K562 (cell line): Measurements from ENCODE around the gene EMILIN1. TPM values are rescaled to one million over a fixed set of nuclear protein-coding genes. Genes with fewer than 3 reads are reported as not detected.

ENCODE experiments used
- ARHGAP35 ChIP-seq: fragments of 450-650 bp; IDR thresholded peaks from 2 replicates; pipeline ENCODE4 v1.6.1; 2018; ENCODE audit not compliant: partially characterized antibody
- FOS ChIP-seq: IDR thresholded peaks from 3 replicates; pipeline ENCODE4 v1.6.1; 2011; ENCODE audit not compliant: insufficient read length; ENCODE audit errors: extremely low read depth
- HNRNPK ChIP-seq: fragments of 200-400 bp; formaldehyde crosslinking; IDR thresholded peaks from one replicate; pipeline ENCODE4 v1.6.1; 2018; ENCODE audit warnings: mild to moderate bottlenecking, low read depth, low read length; ENCODE audit not compliant: poor library complexity, severe bottlenecking
- MCM2 ChIP-seq: fragments of 450-650 bp; IDR thresholded peaks from 2 replicates; pipeline ENCODE4 v1.6.1; 2017; ENCODE audit warnings: low read depth, mild to moderate bottlenecking
- MIER1 ChIP-seq: fragments of 450-650 bp; IDR thresholded peaks from 2 replicates; pipeline ENCODE4 v1.6.1; 2016; ENCODE audit warnings: antibody characterized with exemption, mild to moderate bottlenecking, low read depth
- NFATC3 ChIP-seq: fragments of 450-650 bp; IDR thresholded peaks from 2 replicates; pipeline ENCODE4 v1.6.1; 2017; ENCODE audit warnings: mild to moderate bottlenecking
- NKRF ChIP-seq: fragments of 450-650 bp; IDR thresholded peaks from 2 replicates; pipeline ENCODE4 v1.6.1; 2016; ENCODE audit warnings: borderline replicate concordance
- NR2C1 ChIP-seq, 2 experiments: fragments of 450-650 bp; IDR thresholded peaks; 2 replicates each; pipeline ENCODE4 v1.6.1; 2017; ENCODE audit warnings: mild to moderate bottlenecking in 2 of 2, antibody characterized with exemption in 1 of 2, inconsistent platforms in 1 of 2, missing compliant biosample characterization in 1 of 2, missing genetic modification characterization in 1 of 2
- PYGO2 ChIP-seq: fragments of 450-650 bp; IDR thresholded peaks from 2 replicates; pipeline ENCODE4 v1.6.1; 2016; ENCODE audit warnings: mild to moderate bottlenecking, missing genetic modification characterization, moderate library complexity, missing compliant biosample characterization
- TEAD4 ChIP-seq, 2 experiments: sonication (generic) in 1 of 2; formaldehyde crosslinking in 1 of 2; IDR thresholded peaks; 2 replicates each; pipeline versions ENCODE4 v1.6.1 to v1.8.0; 2012 to 2022; ENCODE audit warnings: borderline replicate concordance in 1 of 2, inconsistent platforms in 1 of 2, low read length in 1 of 2, mild to moderate bottlenecking in 1 of 2, missing genetic modification reagents in 1 of 2
- TSHZ1 ChIP-seq: fragments of 250-450 bp; sonication (Bioruptor Pico); IDR thresholded peaks from 2 replicates; pipeline ENCODE4 v1.4.0; 2020; ENCODE audit warnings: mild to moderate bottlenecking, moderate library complexity
- UBTF ChIP-seq, 2 experiments: IDR thresholded peaks; 2 replicates each; pipeline ENCODE4 v1.6.1; 2012; ENCODE audit warnings: improper control_type of control experiment in 2 of 2, low read depth in 2 of 2, low read length in 2 of 2, borderline replicate concordance in 1 of 2
- ZBTB8A ChIP-seq: fragments of 450-650 bp; IDR thresholded peaks from 2 replicates; pipeline ENCODE4 v1.6.1; 2018; ENCODE audit warnings: mild to moderate bottlenecking, moderate library complexity; ENCODE audit not compliant: partially characterized antibody
- ZFP30 ChIP-seq: fragments of 250-450 bp; sonication (Bioruptor Pico); IDR thresholded peaks from 2 replicates; pipeline ENCODE4 v1.8.0; 2022; ENCODE audit warnings: moderate library complexity, mild to moderate bottlenecking, inconsistent platforms, borderline replicate concordance
- ZNF316 ChIP-seq: fragments of 450-650 bp; IDR thresholded peaks from 2 replicates; pipeline ENCODE4 v1.6.1; 2016
- ZNF384 ChIP-seq: IDR thresholded peaks from 2 replicates; pipeline ENCODE4 v1.6.1; 2012; ENCODE audit warnings: low read depth, low read length, improper control_type of control experiment
- ZNF77 ChIP-seq: fragments of 250-450 bp; sonication (Bioruptor Pico); IDR thresholded peaks from 2 replicates; pipeline ENCODE4 v1.5.0; 2020
- polyA plus RNA-seq, 8 experiments: library from polyadenylated mRNA; depleted of rRNA in 4 of 8; stranded (reverse) in 5 of 8; unstranded in 3 of 8; fragments of >200 nt; fragmentation: Nextera tagmentation in 2 of 8; fragmentation: Illumina TruSeq in 1 of 8; extraction: Ambion mirVana in 2 of 8; extraction: Trizol in 1 of 8; gene quantifications; 2 replicates each; pipeline versions ENCODE4 v1.2.1 to v1.2.3, GENCODE V29; 2011 to 2014; ENCODE audit warnings: inconsistent platforms in 1 of 8, missing spikeins in 1 of 8
- total RNA-seq, 7 experiments: library from RNA; depleted of rRNA in 6 of 7; stranded (reverse); fragments of >200 nt in 6 of 7; fragmentation: Illumina TruSeq in 2 of 7; extraction: Trizol in 2 of 7; gene quantifications; 2 replicates each; pipeline versions ENCODE4 v1.2.1 to v1.2.3, GENCODE V29; 2011 to 2021; ENCODE audit warnings: low replicate concordance in 1 of 7

The EMILIN1 gene
- total and polyA plus RNA-seq, 9 of the 15 experiments (the other 6 are each of a cell fraction or from before 2014, with no cell fraction given): 0.04 to 2.7 (median 0.54) TPM; not detected in 2

- TF ChIP-seq PYGO2: no peak
- no peak for TF ChIP-seq ZBTB8A
- peak; percentile 26; the same call in 1 of the 2 replicates for TF ChIP-seq NKRF
- TF ChIP-seq ARHGAP35: no peak
- no peak for TF ChIP-seq NR2C1 (IDR thresholded peaks at IDR 0.05)
- no peak for TF ChIP-seq NR2C1 (tag; IDR thresholded peaks at IDR 0.05)
- TF ChIP-seq HNRNPK: no peak
- TF ChIP-seq TEAD4 (IDR thresholded peaks at IDR 0.05; ENCODE audit: low read length): no peak
- no peak for TF ChIP-seq TEAD4 (CRISPR knock-in tag; IDR thresholded peaks at IDR 0.05; ENCODE audit: borderline replicate concordance)
- TF ChIP-seq UBTF (IDR thresholded peaks at IDR 0.05; ENCODE audit: borderline replicate concordance in 1 of 2, low read depth in 2 of 2, low read length in 2 of 2): peak; percentile 45 to 69; a peak in 1 of 4 replicates
- TF ChIP-seq ZNF77 (CRISPR knock-in tag): no peak
- TF ChIP-seq NFATC3: no peak
- no peak for TF ChIP-seq MCM2
- TF ChIP-seq ZNF316: no peak
- TF ChIP-seq ZFP30 (CRISPR knock-in tag): no peak
- TF ChIP-seq MIER1: no peak
- TF ChIP-seq TSHZ1: no peak
- TF ChIP-seq FOS: no peak
- no peak for TF ChIP-seq ZNF384
Measured at GRCh38 chr2:27133905-27134780, 55.7 kb downstream of the EMILIN1 start, which contains the start of gene PREB (continued).
